Muscle layer of duodenum (tissue), 2 donors: ENCODE data around the gene ZNF662.

Experiments used
- H3K27ac ChIP-seq: one replicate; pipeline ENCODE4 v1.7.0; 2013; ENCODE audit warnings: mild to moderate bottlenecking, low read length
- H3K27me3 ChIP-seq: one replicate; pipeline ENCODE4 v1.7.0; 2013; ENCODE audit warnings: low read depth, mild to moderate bottlenecking, control low read depth, low read length
- H3K36me3 ChIP-seq, 2 donors: one replicate each; pipeline ENCODE4 v1.7.0; 2013; ENCODE audit warnings: low read length in 2 of 2, control low read depth in 1 of 2, mild to moderate bottlenecking in 1 of 2; ENCODE audit not compliant: insufficient read depth in 2 of 2, control insufficient read depth in 1 of 2
- H3K4me1 ChIP-seq, 2 donors: one replicate each; pipeline ENCODE4 v1.7.0; 2013; ENCODE audit warnings: low read length in 2 of 2, mild to moderate bottlenecking in 2 of 2, control low read depth in 1 of 2, moderate library complexity in 1 of 2; ENCODE audit not compliant: insufficient read depth in 2 of 2, control insufficient read depth in 1 of 2
- H3K4me3 ChIP-seq, 2 donors: one replicate each; pipeline ENCODE4 v1.7.0; 2013; ENCODE audit warnings: low read length in 2 of 2, low read depth in 1 of 2, mild to moderate bottlenecking in 1 of 2
- H3K9me3 ChIP-seq, 2 donors: one replicate each; pipeline ENCODE4 v1.7.0; 2013; ENCODE audit warnings: low read length in 2 of 2, control low read depth in 1 of 2, mild to moderate bottlenecking in 1 of 2; ENCODE audit not compliant: control insufficient read depth in 1 of 2
- donor health status: healthy.

ZNF662 gene

DNA sequence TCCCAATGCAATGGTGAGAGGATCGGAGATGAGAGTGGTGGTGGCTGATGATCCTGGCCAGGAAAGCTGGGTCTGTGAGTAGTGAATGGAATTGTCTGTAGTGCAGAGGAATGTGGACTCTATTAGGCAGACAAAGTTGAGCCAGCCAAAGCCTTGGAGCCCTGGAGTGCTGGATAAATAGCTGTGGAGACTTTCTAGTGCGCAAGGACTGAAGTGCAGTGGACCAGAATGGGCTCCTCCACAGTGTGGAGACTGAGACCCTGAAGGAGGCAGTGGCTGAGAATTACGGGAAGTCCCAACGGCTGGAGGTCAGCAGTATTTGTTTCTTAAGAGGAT lies 874 bp downstream of the ZNF662 start:
- Histone ChIP-seq H3K36me3 (peaks cover 22 to 34% of the 10 kb centered on the region in 2 donors), H3K4me1 (peaks cover 0 to 16% of the 10 kb centered on the region in 2 donors), H3K27me3 (no peaks in the 10 kb centered on the region), H3K27ac (no peak overlapping the region), H3K4me3 (peak overlapping the region; percentile 66 to 77), H3K9me3 (peaks cover 9 to 12% of the 10 kb centered on the region in 2 donors)

DNA sequence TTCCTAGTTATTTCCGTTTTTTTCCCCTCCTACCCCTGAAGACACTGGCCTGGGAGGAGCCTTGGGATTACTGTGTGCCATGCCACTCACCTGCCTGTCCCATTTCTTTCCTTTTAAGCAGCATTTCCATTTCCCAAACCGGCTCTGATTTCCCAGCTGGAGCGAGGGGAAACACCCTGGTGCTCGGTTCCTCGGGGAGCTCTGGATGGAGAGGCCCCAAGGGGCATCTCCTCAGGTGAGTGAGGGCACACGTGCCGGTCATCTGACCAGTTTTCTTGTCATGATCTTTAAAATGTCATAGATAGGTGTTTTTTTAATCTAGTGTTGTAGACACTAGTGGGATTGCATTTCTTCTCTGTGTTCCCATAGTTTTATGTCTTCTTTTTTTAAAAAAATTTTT lies 2.7 kb downstream of the ZNF662 start:
- Histone ChIP-seq H3K27me3 (no peaks in the 10 kb centered on the region), H3K36me3 (peaks cover 30 to 45% of the 10 kb centered on the region in 2 donors), H3K4me3 (no peak overlapping the region), H3K9me3 (peaks cover 17 to 21% of the 10 kb centered on the region in 2 donors), H3K27ac (no peak overlapping the region), H3K4me1 (peaks cover 0 to 16% of the 10 kb centered on the region in 2 donors)

DNA sequence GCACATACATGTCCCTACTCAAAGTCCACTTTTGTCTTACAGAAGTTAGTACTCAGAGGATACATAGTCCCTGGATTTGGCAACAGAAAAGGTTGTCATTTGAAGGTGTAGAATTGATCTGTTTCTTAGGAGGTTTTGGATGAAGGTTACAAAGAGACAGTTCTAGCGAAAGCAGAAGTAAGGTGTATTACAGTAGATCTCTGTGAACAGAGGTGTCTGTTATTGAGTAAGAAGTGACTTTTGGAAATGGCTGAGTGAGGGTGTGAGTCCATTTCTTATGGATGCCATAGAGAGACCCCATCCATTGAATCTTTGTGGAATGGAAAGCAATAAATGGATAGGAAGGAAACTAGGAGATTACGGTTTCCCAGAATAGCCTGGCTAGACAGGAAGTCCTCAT lies 5.6 kb downstream of the ZNF662 start:
- Histone ChIP-seq H3K27ac (no peak overlapping the region), H3K36me3 (peaks cover 44 to 70% of the 10 kb centered on the region in 2 donors), H3K4me3 (no peak overlapping the region), H3K9me3 (peaks cover 42 to 46% of the 10 kb centered on the region in 2 donors), H3K27me3 (no peaks in the 10 kb centered on the region), H3K4me1 (peaks cover 0 to 12% of the 10 kb centered on the region in 2 donors)

DNA sequence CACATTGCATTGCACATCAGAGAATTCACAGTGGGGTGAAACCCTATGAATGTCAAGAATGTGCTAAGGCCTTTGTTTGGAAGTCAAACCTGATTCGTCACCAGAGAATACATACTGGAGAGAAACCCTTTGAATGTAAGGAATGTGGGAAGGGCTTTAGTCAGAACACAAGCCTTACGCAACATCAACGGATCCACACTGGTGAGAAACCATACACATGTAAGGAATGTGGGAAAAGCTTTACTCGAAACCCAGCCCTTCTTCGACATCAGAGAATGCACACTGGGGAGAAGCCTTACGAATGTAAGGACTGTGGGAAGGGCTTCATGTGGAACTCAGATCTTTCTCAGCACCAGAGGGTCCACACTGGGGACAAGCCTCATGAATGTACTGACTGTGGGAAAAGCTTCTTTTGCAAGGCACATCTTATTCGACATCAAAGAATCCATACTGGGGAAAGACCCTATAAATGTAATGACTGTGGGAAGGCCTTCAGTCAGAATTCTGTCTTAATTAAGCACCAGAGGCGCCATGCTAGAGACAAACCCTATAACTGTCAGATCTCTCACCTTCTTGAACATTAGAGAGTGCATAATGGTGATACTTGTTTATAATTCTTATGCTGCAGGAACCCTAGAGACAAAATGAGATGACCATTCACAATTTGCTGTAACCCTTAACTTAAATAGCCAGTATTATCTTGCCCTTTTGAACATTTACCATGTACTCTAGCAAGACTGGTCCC lies 9.0 kb downstream of the ZNF662 start:
- Histone ChIP-seq H3K36me3 (peaks cover 36 to 61% of the 10 kb centered on the region in 2 donors), H3K27me3 (no peaks in the 10 kb centered on the region), H3K4me3 (peak overlapping the region; percentile 19 to 50), H3K27ac (no peak overlapping the region), H3K9me3 (peaks cover 46 to 72% of the 10 kb centered on the region in 2 donors), H3K4me1 (no peaks in the 10 kb centered on the region)

DNA sequence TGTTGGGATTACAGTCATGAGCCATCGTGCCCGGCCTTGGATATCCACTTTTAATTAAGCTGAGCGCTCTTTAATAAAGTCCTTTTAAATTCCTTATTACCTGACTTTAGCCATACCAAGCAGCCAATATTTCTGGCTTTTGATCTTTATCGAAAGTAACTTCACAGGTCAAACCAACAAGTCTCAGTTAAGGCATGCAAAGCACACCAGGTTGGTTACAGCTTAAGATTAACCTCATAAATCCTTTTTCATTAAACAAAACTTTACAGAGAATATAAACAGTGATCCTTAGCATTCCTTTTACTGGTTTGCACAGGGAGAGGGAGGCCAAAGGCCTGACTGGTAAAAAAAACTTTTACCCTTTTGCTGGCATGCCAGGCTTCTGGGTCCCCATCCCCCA lies 17.7 kb downstream of the ZNF662 start:
- no peaks in the 10 kb centered on the region for H3K36me3 ChIP-seq
- no peak overlapping the region for H3K4me3 ChIP-seq
- H3K27me3 ChIP-seq: no peaks in the 10 kb centered on the region
- H3K4me1 ChIP-seq: peaks cover 0 to 8% of the 10 kb centered on the region in 2 donors
- H3K27ac ChIP-seq: no peak overlapping the region
- peaks cover 0 to 21% of the 10 kb centered on the region in 2 donors for H3K9me3 ChIP-seq

DNA sequence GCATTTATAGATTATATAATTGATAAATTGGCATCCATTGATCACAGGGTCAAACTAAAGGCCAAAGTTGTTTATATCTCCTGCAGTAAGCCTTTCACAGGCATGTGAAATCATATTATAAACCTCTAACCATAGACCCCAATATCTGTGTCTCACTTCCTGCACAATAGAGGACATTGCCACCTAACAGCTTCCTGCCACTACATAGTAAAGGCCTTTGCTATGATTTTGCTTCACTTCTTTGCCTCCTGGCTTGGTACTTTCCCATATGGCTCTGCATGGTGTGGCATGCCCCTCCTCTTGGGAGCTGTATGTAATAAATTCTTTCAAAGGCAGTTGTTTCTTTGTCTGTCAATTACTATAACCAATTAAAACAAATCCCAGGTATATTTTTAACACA lies 20.4 kb downstream of the ZNF662 start:
- H3K9me3 ChIP-seq: peaks cover 0 to 9% of the 10 kb centered on the region in 2 donors
- no peak overlapping the region for H3K27ac ChIP-seq
- H3K4me1 ChIP-seq: peaks cover 0 to 8% of the 10 kb centered on the region in 2 donors
- no peaks in the 10 kb centered on the region for H3K36me3 ChIP-seq
- H3K27me3 ChIP-seq: no peaks in the 10 kb centered on the region
- H3K4me3 ChIP-seq: no peak overlapping the region

DNA sequence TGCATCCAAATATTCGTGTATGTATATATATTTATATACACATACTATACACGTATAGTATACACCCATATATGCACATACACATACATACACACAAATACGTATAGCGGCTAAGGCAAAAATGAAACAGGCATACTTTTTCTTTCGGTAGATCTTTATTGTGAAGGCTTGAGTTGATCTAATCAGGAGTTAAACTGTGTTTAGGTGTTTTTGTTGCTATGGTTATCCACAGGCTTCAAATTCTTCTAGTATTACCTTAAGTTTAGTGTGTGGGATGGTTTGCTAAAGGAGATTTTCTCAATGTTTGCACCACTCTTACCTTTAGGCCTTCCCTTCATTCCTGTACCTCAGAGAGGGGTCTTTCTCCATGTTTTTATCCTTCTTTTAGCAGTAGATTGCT lies 28.2 kb downstream of the ZNF662 start:
- Histone ChIP-seq H3K9me3 (no peaks in the 10 kb centered on the region), H3K27ac (no peak overlapping the region), H3K4me3 (no peak overlapping the region), H3K27me3 (no peaks in the 10 kb centered on the region), H3K36me3 (peaks cover 0 to 2% of the 10 kb centered on the region in 2 donors), H3K4me1 (no peaks in the 10 kb centered on the region)

DNA sequence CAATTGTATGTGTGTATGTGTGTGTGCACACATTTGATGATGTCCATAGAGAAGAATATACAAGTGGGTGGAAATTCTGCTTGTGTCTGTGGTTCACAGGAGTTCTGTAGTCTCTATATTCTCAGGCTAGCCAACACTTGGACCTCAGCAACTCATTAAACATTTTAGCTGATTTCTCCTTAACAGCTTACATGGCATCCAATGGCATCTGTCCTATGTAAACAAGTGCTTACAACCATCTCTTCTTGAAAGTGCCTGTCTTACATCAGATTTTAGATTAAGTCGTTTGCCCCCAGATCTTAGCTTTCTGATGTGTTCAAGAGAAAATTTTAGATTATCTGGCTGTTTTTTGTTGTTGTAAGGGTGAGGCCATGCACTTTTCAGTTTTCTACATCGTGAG lies 29.0 kb downstream of the ZNF662 start:
- Histone ChIP-seq H3K36me3 (peaks cover 0 to 7% of the 10 kb centered on the region in 2 donors), H3K27me3 (no peaks in the 10 kb centered on the region), H3K27ac (no peak overlapping the region), H3K9me3 (no peaks in the 10 kb centered on the region), H3K4me3 (no peak overlapping the region), H3K4me1 (no peaks in the 10 kb centered on the region)

DNA sequence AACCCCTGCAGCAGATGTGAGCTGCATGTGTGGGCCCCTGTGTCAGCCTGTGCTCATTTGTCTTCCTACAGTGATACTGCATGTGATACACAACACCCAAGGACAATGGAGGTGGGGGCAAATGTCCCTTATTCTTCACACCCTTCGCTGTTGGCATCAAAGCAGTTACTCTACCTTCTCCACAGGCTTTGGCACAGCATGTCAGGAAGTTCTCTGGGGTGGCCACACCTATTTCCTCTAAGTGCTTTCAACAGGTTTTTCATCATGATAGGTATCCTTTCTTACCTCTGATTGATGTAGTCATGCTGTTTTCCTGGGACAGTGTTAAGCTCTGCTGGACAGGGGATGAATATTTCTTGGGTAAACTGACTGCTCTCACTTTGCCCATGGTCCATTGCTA lies 29.5 kb downstream of the ZNF662 start:
- H3K36me3 ChIP-seq: peaks cover 0 to 11% of the 10 kb centered on the region in 2 donors
- H3K27me3 ChIP-seq: no peaks in the 10 kb centered on the region
- no peak overlapping the region for H3K27ac ChIP-seq
- no peaks in the 10 kb centered on the region for H3K9me3 ChIP-seq
- H3K4me3 ChIP-seq: no peak overlapping the region
- H3K4me1 ChIP-seq: no peaks in the 10 kb centered on the region

DNA sequence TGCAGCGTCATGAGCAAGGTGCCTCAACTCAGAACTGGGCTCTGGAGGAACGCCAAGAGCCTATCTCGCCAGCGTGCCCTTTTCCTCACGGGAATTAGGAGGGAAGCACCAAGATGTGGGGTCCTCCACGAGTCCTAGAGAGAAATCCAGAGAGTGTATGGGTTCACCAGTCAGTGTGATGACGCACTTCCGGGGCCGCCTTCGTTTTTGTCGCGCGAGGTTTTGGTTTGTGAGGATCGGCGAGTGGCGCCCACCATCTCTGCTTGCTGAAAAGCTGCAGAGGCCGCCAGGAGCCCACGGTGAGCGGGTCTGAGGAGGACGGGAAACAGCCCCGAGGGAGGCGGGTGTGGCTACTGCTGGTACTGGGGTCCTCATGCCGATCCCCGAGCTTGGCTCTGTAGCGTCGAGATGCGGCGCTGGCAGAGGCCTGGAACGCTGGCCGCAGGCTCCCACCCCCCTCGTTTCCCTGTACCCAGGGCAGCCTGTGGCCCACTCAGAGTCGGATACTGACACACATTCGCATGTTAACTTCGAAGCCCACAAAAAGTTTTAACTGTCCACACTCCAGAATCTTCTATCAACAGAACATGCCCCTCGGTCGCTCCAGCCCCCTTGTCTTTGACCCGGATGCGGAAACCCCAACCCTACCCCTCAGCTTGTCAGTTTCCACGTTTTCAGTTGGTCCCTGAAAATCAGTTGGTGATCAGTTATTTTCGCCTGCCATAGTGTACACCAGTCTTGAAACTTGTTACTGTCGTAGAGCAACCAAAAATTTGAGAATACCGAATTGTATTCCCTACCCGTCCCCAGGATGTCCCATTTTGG lies 30.4 kb downstream of the ZNF662 start:
- H3K27me3 ChIP-seq: no peaks in the 10 kb centered on the region
- H3K27ac ChIP-seq: no peak overlapping the region
- no peaks in the 10 kb centered on the region for H3K4me1 ChIP-seq
- peak overlapping the region; percentile 37 to 62 for H3K4me3 ChIP-seq
- no peaks in the 10 kb centered on the region for H3K9me3 ChIP-seq
- peaks cover 0 to 18% of the 10 kb centered on the region in 2 donors for H3K36me3 ChIP-seq

DNA sequence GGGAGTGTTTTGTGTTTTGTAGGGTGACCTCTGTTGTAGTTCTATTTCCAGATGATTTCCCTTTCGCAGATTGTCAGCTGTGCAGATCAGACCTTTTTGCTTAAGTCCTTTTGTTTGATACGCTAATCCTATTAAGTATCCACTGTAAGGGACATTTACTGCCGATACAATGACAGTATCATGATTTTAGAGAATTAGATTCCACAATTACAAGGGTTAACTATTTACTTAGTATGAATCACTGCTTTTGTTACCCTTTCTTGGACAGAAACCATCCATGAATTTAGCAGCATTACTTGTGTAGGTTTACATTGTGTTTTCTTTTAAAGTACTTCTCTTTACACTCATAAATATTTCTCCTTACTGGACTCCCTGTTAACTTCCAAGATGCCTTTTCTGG lies 31.4 kb downstream of the ZNF662 start:
- Histone ChIP-seq H3K4me3 (no peak overlapping the region), H3K27me3 (no peaks in the 10 kb centered on the region), H3K36me3 (peaks cover 0 to 24% of the 10 kb centered on the region in 2 donors), H3K27ac (no peak overlapping the region), H3K9me3 (no peaks in the 10 kb centered on the region), H3K4me1 (no peaks in the 10 kb centered on the region)
